ENCODE data around the gene VNN1. TPM values are rescaled to one million over a fixed set of nuclear protein-coding genes. Genes with fewer than 3 reads are reported as not detected.

Gene VNN1
- total and polyA plus RNA-seq, 3 donors from 2014 or later, result 0.16 to 0.54 (median 0.37) TPM

GRCh38 chr6:132715881-132716637 is 2.2 kb upstream of the VNN1 start:
- TF ChIP-seq CTCF (IDR thresholded peaks at IDR 0.05) (no peak), POLR2A (IDR thresholded peaks at IDR 0.05) (no peak)
- 59 to 73% methylated on average over 9 of the region's 9 CpGs for WGBS, 2 donors
- Histone ChIP-seq H3K27me3 (no peaks in the 10 kb centered on the region), H3K27ac (no peak overlapping the region), H3K36me3 (ENCODE audit: low read depth, missing control alignments) (no peaks in the 10 kb centered on the region), H3K9me3 (no peaks in the 10 kb centered on the region), H3K4me3 (no peak overlapping the region), H3K4me1 (no peaks in the 10 kb centered on the region)
- no peak for DNase-seq
- intact Hi-C loops (cut with DNase I; ENCODE audit: low total_unique reads), result no loop called here

- 60 to 61% methylated on average over 5 of the region's 5 CpGs for WGBS, 2 donors
- intact Hi-C loops (cut with DNase I; ENCODE audit: low total_unique reads), result no loop called here
- Histone ChIP-seq H3K4me1 (no peaks in the 10 kb centered on the region), H3K27ac (no peak overlapping the region), H3K4me3 (no peak overlapping the region), H3K27me3 (no peaks in the 10 kb centered on the region), H3K36me3 (ENCODE audit: low read depth, missing control alignments) (no peaks in the 10 kb centered on the region), H3K9me3 (no peaks in the 10 kb centered on the region)
- DNase-seq, result no peak
- TF ChIP-seq CTCF (IDR thresholded peaks at IDR 0.05), result no peak
- no peak for TF ChIP-seq POLR2A (IDR thresholded peaks at IDR 0.05)
These were observed 1.3 kb upstream of the VNN1 start for GRCh38 chr6:132715204-132715603.

GRCh38 chr6:132714160-132714559 is 305 bp upstream of the VNN1 start:
- H3K27me3 ChIP-seq, result no peaks in the 10 kb centered on the region
- no peaks in the 10 kb centered on the region for H3K4me1 ChIP-seq
- no peaks in the 10 kb centered on the region for H3K9me3 ChIP-seq
- WGBS, 2 donors, result 81 to 86% methylated on average over 3 of the region's 3 CpGs
- no peak for DNase-seq
- H3K4me3 ChIP-seq, result no peak overlapping the region
- H3K27ac ChIP-seq, result no peak overlapping the region
- TF ChIP-seq CTCF (IDR thresholded peaks at IDR 0.05) (no peak), POLR2A (IDR thresholded peaks at IDR 0.05) (no peak)
- intact Hi-C loops (cut with DNase I; ENCODE audit: low total_unique reads), result no loop called here
- no peaks in the 10 kb centered on the region for H3K36me3 ChIP-seq (ENCODE audit: low read depth, missing control alignments)

- no peak for DNase-seq
- no peak for TF ChIP-seq POLR2A (IDR thresholded peaks at IDR 0.05)
- TF ChIP-seq CTCF (IDR thresholded peaks at IDR 0.05), result no peak
- intact Hi-C loops (cut with DNase I; ENCODE audit: low total_unique reads), result no loop called here
These were observed 1.5 kb downstream of the VNN1 start for GRCh38 chr6:132712366-132712765.

GRCh38 chr6:132708771-132709170 is 5.1 kb downstream of the VNN1 start:
- 75 to 80% methylated on average over 3 of the region's 3 CpGs for WGBS, 2 donors
- intact Hi-C loops (cut with DNase I; ENCODE audit: low total_unique reads), result no loop called here
- TF ChIP-seq CTCF (IDR thresholded peaks at IDR 0.05), result no peak
- no peak for TF ChIP-seq POLR2A (IDR thresholded peaks at IDR 0.05)

More at GRCh38 chr6:132712366-132712765, 1.5 kb downstream of the VNN1 start:
- Histone ChIP-seq H3K27ac (no peak overlapping the region), H3K9me3 (no peaks in the 10 kb centered on the region), H3K4me1 (no peaks in the 10 kb centered on the region), H3K36me3 (ENCODE audit: low read depth, missing control alignments) (no peaks in the 10 kb centered on the region), H3K4me3 (no peak overlapping the region), H3K27me3 (no peaks in the 10 kb centered on the region)
- WGBS, 2 donors, result 63 to 72% methylated on average over 4 of the region's 4 CpGs

More at GRCh38 chr6:132708771-132709170, 5.1 kb downstream of the VNN1 start:
- H3K27ac ChIP-seq, result no peak overlapping the region
- DNase-seq, result no peak
- no peaks in the 10 kb centered on the region for H3K9me3 ChIP-seq
- H3K4me3 ChIP-seq, result no peak overlapping the region
- H3K4me1 ChIP-seq, result no peaks in the 10 kb centered on the region
- no peaks in the 10 kb centered on the region for H3K27me3 ChIP-seq
- no peaks in the 10 kb centered on the region for H3K36me3 ChIP-seq (ENCODE audit: low read depth, missing control alignments)

All from testis (tissue), 3 donors.